CD14-positive monocyte (primary cell): ENCODE results near the gene GRIA1. TPM values are rescaled to one million over a fixed set of nuclear protein-coding genes. Genes with fewer than 3 reads are reported as not detected.

Experiments
- DNase-seq, 3 donors: peaks; one replicate each; pipeline ENCODE4 v3.0.0-alpha.2; 2011 to 2022
- H2AFZ ChIP-seq: 2 replicates; pipeline ENCODE4 v1.6.0; 2012; ENCODE audit warnings: mild to moderate bottlenecking, low read depth, low read length, inconsistent platforms; ENCODE audit not compliant: insufficient read depth, poor library complexity, severe bottlenecking
- H3K27ac ChIP-seq, 2 donors: 1 replicate in 1 of 2; 2 replicates in 1 of 2; pipeline ENCODE4 v1.5.1; 2012 to 2013; ENCODE audit warnings: low read length in 2 of 2, control low read depth in 1 of 2, inconsistent platforms in 1 of 2, low read depth in 1 of 2, mild to moderate bottlenecking in 1 of 2
- H3K27me3 ChIP-seq, 2 donors: one replicate each; pipeline versions ENCODE4 v1.6.0 to v1.6.1; 2011 to 2013; ENCODE audit warnings: low read length in 2 of 2; ENCODE audit not compliant: control insufficient read depth in 2 of 2, insufficient read depth in 2 of 2
- H3K36me3 ChIP-seq, 2 donors: replicated peaks in 1 of 2; 1 replicate in 1 of 2; 2 replicates in 1 of 2; pipeline versions ENCODE4 v1.5.1 to v1.6.1; 2012 to 2013; ENCODE audit warnings: low read length in 2 of 2, control low read depth in 1 of 2, inconsistent platforms in 1 of 2, mild to moderate bottlenecking in 1 of 2; ENCODE audit not compliant: insufficient read depth in 2 of 2, control insufficient read depth in 1 of 2
- H3K4me1 ChIP-seq, 2 donors: 1 replicate in 1 of 2; 2 replicates in 1 of 2; pipeline versions ENCODE4 v1.5.1 to v1.6.1; 2012 to 2013; ENCODE audit warnings: low read length in 2 of 2, control low read depth in 1 of 2, inconsistent platforms in 1 of 2, mild to moderate bottlenecking in 1 of 2, moderate library complexity in 1 of 2; ENCODE audit not compliant: insufficient read depth in 2 of 2, control insufficient read depth in 1 of 2
- H3K4me2 ChIP-seq: replicated peaks from 2 replicates; pipeline ENCODE3; 2012; ENCODE audit warnings: low read length, moderate library complexity, mild to moderate bottlenecking; ENCODE audit not compliant: poor library complexity, severe bottlenecking; ENCODE audit errors: extremely low read depth
- H3K4me3 ChIP-seq, 3 experiments: fragments of 200-600 bp in 1 of 3; sonication (generic) in 1 of 3; replicated peaks in 1 of 3; 1 replicate in 2 of 3; 2 replicates in 1 of 3; pipeline ENCODE4 v1.5.1; 2011 to 2013; ENCODE audit warnings: low read length in 3 of 3, mild to moderate bottlenecking in 3 of 3, control low read depth in 2 of 3, low read depth in 2 of 3, inconsistent platforms in 1 of 3, moderate library complexity in 1 of 3
- H3K79me2 ChIP-seq: 2 replicates; pipeline ENCODE4 v1.6.0; 2012; ENCODE audit warnings: mild to moderate bottlenecking, control low read depth, inconsistent platforms, low read length, moderate library complexity; ENCODE audit not compliant: insufficient read depth
- H3K9ac ChIP-seq: 2 replicates; pipeline ENCODE4 v1.6.0; 2017; ENCODE audit warnings: low read length, mild to moderate bottlenecking; ENCODE audit not compliant: insufficient read depth, poor library complexity, severe bottlenecking
- H3K9me3 ChIP-seq, 2 donors: replicated peaks in 1 of 2; 1 replicate in 1 of 2; 2 replicates in 1 of 2; pipeline versions ENCODE4 v1.5.1 to v1.6.1; 2012 to 2013; ENCODE audit warnings: low read length in 2 of 2, control low read depth in 1 of 2; ENCODE audit not compliant: control insufficient read depth in 1 of 2, insufficient read depth in 1 of 2
- H4K20me1 ChIP-seq: 2 replicates; pipeline ENCODE4 v1.6.0; 2012; ENCODE audit warnings: mild to moderate bottlenecking, low read length, control low read depth, moderate library complexity; ENCODE audit not compliant: insufficient read depth
- H3K27ac Mint-ChIP-seq, 7 donors: one replicate each; pipeline ENCODE4 v1.8.0; 2020; ENCODE audit warnings: mild to moderate bottlenecking in 7 of 7, mixed read lengths in 7 of 7, moderate library complexity in 6 of 7, inconsistent platforms in 2 of 7
- H3K27me3 Mint-ChIP-seq, 3 donors: one replicate each; pipeline ENCODE4 v1.8.0; 2021 to 2022; ENCODE audit warnings: low read depth in 3 of 3, mild to moderate bottlenecking in 3 of 3, mixed read lengths in 3 of 3, moderate library complexity in 3 of 3, inconsistent platforms in 1 of 3
- H3K36me3 Mint-ChIP-seq, 2 donors: one replicate each; pipeline ENCODE4 v1.8.0; 2020; ENCODE audit warnings: mixed read lengths in 2 of 2, inconsistent platforms in 1 of 2, mild to moderate bottlenecking in 1 of 2
- H3K4me1 Mint-ChIP-seq: one replicate; pipeline ENCODE4 v1.8.0; 2020; ENCODE audit warnings: mild to moderate bottlenecking, mixed read lengths
- H3K4me3 Mint-ChIP-seq, 2 donors: one replicate each; pipeline ENCODE4 v1.8.0; 2020; ENCODE audit warnings: mild to moderate bottlenecking in 2 of 2, mixed read lengths in 2 of 2, moderate library complexity in 1 of 2
- H3K9me3 Mint-ChIP-seq, 7 donors: one replicate each; pipeline ENCODE4 v1.8.0; 2020 to 2022; ENCODE audit warnings: mixed read lengths in 7 of 7, mild to moderate bottlenecking in 6 of 7, moderate library complexity in 6 of 7, inconsistent platforms in 2 of 7
- CTCF ChIP-seq: fragments of 200-600 bp; IDR thresholded peaks from one replicate; pipeline ENCODE4 v1.8.0; 2022; ENCODE audit warnings: antibody characterized with exemption, mild to moderate bottlenecking
- WGBS: methylation state at CpG from one replicate; pipeline ENCODE4 v1.1.5; 2013; ENCODE audit warnings: missing lambda C conversion rate; ENCODE audit not compliant: insufficient coverage; 5-methylcytosine and 5-hydroxymethylcytosine counted together
- intact Hi-C, 2 donors: fragments of 100-400 bp; cut with micrococcal nuclease; formaldehyde crosslinking; loops; one replicate each; pipeline versions ENCODE4 v1.15.0 to v1.15.1; 2023
- polyA plus RNA-seq, 3 donors: library from polyadenylated mRNA; depleted of rRNA in 1 of 3; unstranded in 2 of 3; stranded (reverse) in 1 of 3; fragments of 300-500 nt in 2 of 3; fragments of >200 nt in 1 of 3; fragmentation: Illumina TruSeq in 2 of 3; gene quantifications; 1 replicate in 2 of 3; 2 replicates in 1 of 3; pipeline ENCODE4 v1.2.3, GENCODE V29; 2012 to 2021

The GRIA1 gene
- polyA plus RNA-seq, 3 donors = not detected

DNA sequence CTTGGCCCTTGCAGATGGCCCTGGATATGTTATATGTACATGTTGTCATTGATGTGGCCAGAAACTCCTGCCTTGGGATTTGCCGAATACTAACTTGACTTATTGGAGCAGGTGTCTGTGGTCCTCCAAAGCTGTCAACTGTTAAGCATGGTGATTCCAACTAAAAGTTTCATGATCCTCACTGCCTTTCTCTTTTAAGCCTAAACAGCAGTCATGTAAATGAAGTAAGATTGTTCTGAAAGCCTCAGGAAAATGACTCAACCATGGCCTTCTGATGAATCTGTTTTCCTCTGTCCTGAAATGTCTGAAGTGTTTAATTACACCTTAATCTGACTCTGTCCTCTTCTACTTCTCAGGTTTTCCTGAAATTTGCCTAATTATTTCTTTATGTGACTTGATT lies 303.2 kb downstream of the GRIA1 start:
- H3K36me3 Mint-ChIP-seq = no peaks in the 10 kb centered on the region

DNA sequence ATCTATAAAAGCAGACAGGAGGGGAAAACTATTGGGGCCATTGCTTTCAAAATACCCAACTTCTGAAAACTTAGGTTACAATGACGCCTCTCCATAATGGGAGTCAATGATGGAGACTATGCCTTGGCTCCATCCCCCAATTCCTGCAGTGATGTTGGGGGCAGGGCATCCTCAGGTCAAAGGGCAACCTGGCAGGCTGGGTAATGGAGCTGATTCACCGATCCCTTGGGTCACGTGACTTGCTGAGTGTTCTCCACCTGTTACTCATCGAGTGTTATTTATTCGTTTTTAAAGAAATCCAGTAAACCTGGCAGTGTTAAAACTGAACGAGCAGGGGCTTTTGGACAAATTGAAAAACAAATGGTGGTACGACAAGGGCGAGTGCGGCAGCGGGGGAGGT lies 303.9 kb downstream of the GRIA1 start:
- Mint-ChIP-seq H3K36me3 (no peaks in the 10 kb centered on the region), H3K27ac (no peak overlapping the region), H3K27me3 (peaks cover 0 to 2% (median 0%) of the 10 kb centered on the region in 3 donors), H3K4me1 (no peaks in the 10 kb centered on the region), H3K4me3 (no peak overlapping the region), H3K9me3 (peaks cover 0 to 12% (median 3%) of the 10 kb centered on the region in 7 donors)
- H4K20me1 ChIP-seq = no peaks in the 10 kb centered on the region
- intact Hi-C loops = no loop called here
- no peak overlapping the region for H2AFZ ChIP-seq
- H3K4me2 ChIP-seq = no peak overlapping the region
- 85% methylated on average over 5 of the region's 10 CpGs for WGBS
- H3K36me3 ChIP-seq = no peaks in the 10 kb centered on the region
- no peak for DNase-seq
- H3K79me2 ChIP-seq = no peaks in the 10 kb centered on the region
- H3K4me3 ChIP-seq = no peak overlapping the region
- H3K27me3 ChIP-seq = no peaks in the 10 kb centered on the region
- no peak for TF ChIP-seq CTCF
- no peaks in the 10 kb centered on the region for H3K4me1 ChIP-seq
- no peak overlapping the region for H3K27ac ChIP-seq
- no peak overlapping the region for H3K9ac ChIP-seq
- peaks cover 0 to 3% of the 10 kb centered on the region in 2 donors for H3K9me3 ChIP-seq

More for the DNA sequence above, 303.2 kb downstream of the GRIA1 start:
- Mint-ChIP-seq H3K4me3 (no peak overlapping the region), H3K27me3 (no peaks in the 10 kb centered on the region), H3K27ac (no peak overlapping the region), H3K9me3 (peaks cover 0 to 12% (median 3%) of the 10 kb centered on the region in 7 donors), H3K4me1 (no peaks in the 10 kb centered on the region)
- no peak overlapping the region for H3K4me2 ChIP-seq
- no peak overlapping the region for H3K27ac ChIP-seq
- H2AFZ ChIP-seq = no peak overlapping the region
- DNase-seq = no peak
- H3K9ac ChIP-seq = no peak overlapping the region
- H3K9me3 ChIP-seq = peaks cover 0 to 3% of the 10 kb centered on the region in 2 donors
- H3K79me2 ChIP-seq = no peaks in the 10 kb centered on the region
- no peak overlapping the region for H3K4me3 ChIP-seq
- H3K27me3 ChIP-seq = no peaks in the 10 kb centered on the region
- no peak for TF ChIP-seq CTCF
- intact Hi-C loops = no loop called here
- no peaks in the 10 kb centered on the region for H3K36me3 ChIP-seq
- WGBS = no CpG with 5 or more reads among the region's 1 CpG
- no peaks in the 10 kb centered on the region for H3K4me1 ChIP-seq
- H4K20me1 ChIP-seq = no peaks in the 10 kb centered on the region
